ENCODE data around the gene SEZ6.

The SEZ6 gene

GRCh38 chr17:29000973-29001372 lies 4.9 kb downstream of the SEZ6 start:
- 97% methylated on average over 4 of the region's 5 CpGs for WGBS
- Histone ChIP-seq H3K4me3 (ENCODE audit: low read length) (no peak overlapping the region), H3K27ac (ENCODE audit: low read depth, low read length) (no peak overlapping the region), H3K9ac (ENCODE audit: low read depth, low read length) (no peak overlapping the region), H3K4me1 (ENCODE audit: insufficient read depth, low read length) (peaks cover 29% of the 10 kb centered on the region), H3K27me3 (ENCODE audit: insufficient read depth, low read length) (peaks cover 36% of the 10 kb centered on the region), H3K9me3 (ENCODE audit: insufficient read depth, low read depth, low read length) (no peaks in the 10 kb centered on the region), H3K36me3 (ENCODE audit: insufficient read depth, low read length) (no peaks in the 10 kb centered on the region)

GRCh38 chr17:28999206-28999605 lies 6.6 kb downstream of the SEZ6 start:
- Histone ChIP-seq H3K27ac (ENCODE audit: low read depth, low read length) (no peak overlapping the region), H3K36me3 (ENCODE audit: insufficient read depth, low read length) (no peaks in the 10 kb centered on the region), H3K9ac (ENCODE audit: low read depth, low read length) (no peak overlapping the region), H3K9me3 (ENCODE audit: insufficient read depth, low read depth, low read length) (no peaks in the 10 kb centered on the region), H3K4me1 (ENCODE audit: insufficient read depth, low read length) (peaks cover 29% of the 10 kb centered on the region), H3K4me3 (ENCODE audit: low read length) (no peak overlapping the region), H3K27me3 (ENCODE audit: insufficient read depth, low read length) (peaks cover 21% of the 10 kb centered on the region)
- 95% methylated on average over 3 of the region's 5 CpGs for WGBS

GRCh38 chr17:28997806-28998205 lies 8.0 kb downstream of the SEZ6 start:
- no peak overlapping the region for H3K27ac ChIP-seq (ENCODE audit: low read depth, low read length)
- H3K9me3 ChIP-seq (ENCODE audit: insufficient read depth, low read depth, low read length), result no peaks in the 10 kb centered on the region
- H3K27me3 ChIP-seq (ENCODE audit: insufficient read depth, low read length), result peaks cover 12% of the 10 kb centered on the region; the same call in 1 of the 2 replicates
- no peak overlapping the region for H3K4me3 ChIP-seq (ENCODE audit: low read length)
- no peaks in the 10 kb centered on the region for H3K36me3 ChIP-seq (ENCODE audit: insufficient read depth, low read length)
- H3K4me1 ChIP-seq (ENCODE audit: insufficient read depth, low read length), result peaks cover 20% of the 10 kb centered on the region
- 91% methylated on average over 1 of the region's 1 CpG for WGBS
- H3K9ac ChIP-seq (ENCODE audit: low read depth, low read length), result no peak overlapping the region

GRCh38 chr17:28996554-28997096 lies 9.2 kb downstream of the SEZ6 start:
- WGBS, result 71% methylated on average over 5 of the region's 5 CpGs
- Histone ChIP-seq H3K9me3 (ENCODE audit: insufficient read depth, low read depth, low read length) (no peaks in the 10 kb centered on the region), H3K36me3 (ENCODE audit: insufficient read depth, low read length) (no peaks in the 10 kb centered on the region), H3K27me3 (ENCODE audit: insufficient read depth, low read length) (peaks cover 12% of the 10 kb centered on the region; the same call in 1 of the 2 replicates), H3K9ac (ENCODE audit: low read depth, low read length) (no peak overlapping the region), H3K27ac (ENCODE audit: low read depth, low read length) (no peak overlapping the region), H3K4me3 (ENCODE audit: low read length) (no peak overlapping the region), H3K4me1 (ENCODE audit: insufficient read depth, low read length) (peaks cover 9% of the 10 kb centered on the region)

GRCh38 chr17:28993645-28994426 lies 12.0 kb downstream of the SEZ6 start:
- 93% methylated on average over 13 of the region's 13 CpGs for WGBS
- Histone ChIP-seq H3K9ac (ENCODE audit: low read depth, low read length) (no peak overlapping the region), H3K9me3 (ENCODE audit: insufficient read depth, low read depth, low read length) (no peaks in the 10 kb centered on the region), H3K4me1 (ENCODE audit: insufficient read depth, low read length) (peaks cover 9% of the 10 kb centered on the region), H3K27me3 (ENCODE audit: insufficient read depth, low read length) (peaks cover 12% of the 10 kb centered on the region; the same call in 1 of the 2 replicates), H3K4me3 (ENCODE audit: low read length) (no peak overlapping the region), H3K27ac (ENCODE audit: low read depth, low read length) (no peak overlapping the region), H3K36me3 (ENCODE audit: insufficient read depth, low read length) (no peaks in the 10 kb centered on the region)

GRCh38 chr17:28992625-28993600 lies 12.9 kb downstream of the SEZ6 start:
- H3K27me3 ChIP-seq (ENCODE audit: insufficient read depth, low read length), result peaks cover 6% of the 10 kb centered on the region; the same call in 1 of the 2 replicates
- peaks cover 9% of the 10 kb centered on the region for H3K4me1 ChIP-seq (ENCODE audit: insufficient read depth, low read length)
- H3K27ac ChIP-seq (ENCODE audit: low read depth, low read length), result no peak overlapping the region
- no peaks in the 10 kb centered on the region for H3K36me3 ChIP-seq (ENCODE audit: insufficient read depth, low read length)
- H3K9me3 ChIP-seq (ENCODE audit: insufficient read depth, low read depth, low read length), result no peaks in the 10 kb centered on the region
- 95% methylated on average over 9 of the region's 11 CpGs for WGBS
- H3K9ac ChIP-seq (ENCODE audit: low read depth, low read length), result no peak overlapping the region
- H3K4me3 ChIP-seq (ENCODE audit: low read length), result no peak overlapping the region

- no peak overlapping the region for H3K9ac ChIP-seq (ENCODE audit: low read depth, low read length)
- no peaks in the 10 kb centered on the region for H3K9me3 ChIP-seq (ENCODE audit: insufficient read depth, low read depth, low read length)
- H3K4me1 ChIP-seq (ENCODE audit: insufficient read depth, low read length), result peaks cover 9% of the 10 kb centered on the region
- H3K36me3 ChIP-seq (ENCODE audit: insufficient read depth, low read length), result no peaks in the 10 kb centered on the region
- no peak overlapping the region for H3K27ac ChIP-seq (ENCODE audit: low read depth, low read length)
- peaks cover 1% of the 10 kb centered on the region; the same call in 1 of the 2 replicates for H3K27me3 ChIP-seq (ENCODE audit: insufficient read depth, low read length)
- no peak overlapping the region for H3K4me3 ChIP-seq (ENCODE audit: low read length)
- 94% methylated on average over 7 of the region's 7 CpGs for WGBS
Observed at GRCh38 chr17:28992185-28992584, 13.6 kb downstream of the SEZ6 start.

- Histone ChIP-seq H3K9ac (ENCODE audit: low read depth, low read length) (no peak overlapping the region), H3K27me3 (ENCODE audit: insufficient read depth, low read length) (no peaks in the 10 kb centered on the region; the same call in 1 of the 2 replicates), H3K9me3 (ENCODE audit: insufficient read depth, low read depth, low read length) (no peaks in the 10 kb centered on the region), H3K4me1 (ENCODE audit: insufficient read depth, low read length) (peaks cover 9% of the 10 kb centered on the region), H3K27ac (ENCODE audit: low read depth, low read length) (no peak overlapping the region), H3K36me3 (ENCODE audit: insufficient read depth, low read length) (no peaks in the 10 kb centered on the region), H3K4me3 (ENCODE audit: low read length) (no peak overlapping the region)
- WGBS, result 89% methylated on average over 8 of the region's 8 CpGs
Observed at GRCh38 chr17:28991779-28992178, 14.1 kb downstream of the SEZ6 start.

GRCh38 chr17:28989028-28989427 lies 16.8 kb downstream of the SEZ6 start:
- H3K9ac ChIP-seq (ENCODE audit: low read depth, low read length), result no peak overlapping the region
- H3K36me3 ChIP-seq (ENCODE audit: insufficient read depth, low read length), result no peaks in the 10 kb centered on the region
- peaks cover 14% of the 10 kb centered on the region for H3K4me1 ChIP-seq (ENCODE audit: insufficient read depth, low read length)
- no peaks in the 10 kb centered on the region for H3K9me3 ChIP-seq (ENCODE audit: insufficient read depth, low read depth, low read length)
- H3K27me3 ChIP-seq (ENCODE audit: insufficient read depth, low read length), result peaks cover 11% of the 10 kb centered on the region; the same call in 1 of the 2 replicates
- H3K27ac ChIP-seq (ENCODE audit: low read depth, low read length), result no peak overlapping the region
- no peak overlapping the region for H3K4me3 ChIP-seq (ENCODE audit: low read length)

GRCh38 chr17:28988475-28988874 lies 17.4 kb downstream of the SEZ6 start:
- no peak overlapping the region for H3K4me3 ChIP-seq (ENCODE audit: low read length)
- H3K36me3 ChIP-seq (ENCODE audit: insufficient read depth, low read length), result no peaks in the 10 kb centered on the region
- H3K27ac ChIP-seq (ENCODE audit: low read depth, low read length), result no peak overlapping the region
- no peaks in the 10 kb centered on the region for H3K9me3 ChIP-seq (ENCODE audit: insufficient read depth, low read depth, low read length)
- WGBS, result 100% methylated on average over 1 of the region's 1 CpG
- peaks cover 14% of the 10 kb centered on the region for H3K4me1 ChIP-seq (ENCODE audit: insufficient read depth, low read length)
- H3K27me3 ChIP-seq (ENCODE audit: insufficient read depth, low read length), result peaks cover 11% of the 10 kb centered on the region; the same call in 1 of the 2 replicates
- no peak overlapping the region for H3K9ac ChIP-seq (ENCODE audit: low read depth, low read length)
